IMR-90 (cell line): ENCODE measurements around the gene TMEM269. TPM values are rescaled to one million over a fixed set of nuclear protein-coding genes. Genes with fewer than 3 reads are reported as not detected.

Experiments
- ATAC-seq: fragments of 200-7000 bp; cut with Tn5 transposase; 2 replicates; pipeline ENCODE4 v1.9.1; 2020; ENCODE audit warnings: low read depth, mild to moderate bottlenecking, moderate library complexity
- BruUV-seq: library from RNA; stranded (reverse); fragments of 400-500 nt; replicated peaks from 2 replicates; lab custom pipeline; 2021; lab: Mats Ljungman, UMichigan
- CTCF ChIA-PET: fragments of 300-600 bp; formaldehyde crosslinking; extraction: SDS; loops from one replicate; lab custom pipeline; 2021; ENCODE audit warnings: antibody characterized with exemption; lab: Yijun Ruan, JAX
- POLR2A ChIA-PET: fragments of 300-600 bp; sonication (Branson Sonifier 250); formaldehyde crosslinking; loops from one replicate; lab custom pipeline; 2022; ENCODE audit warnings: antibody characterized with exemption; ENCODE audit not compliant: unreplicated experiment; lab: Charles Lee
- DNase-seq: peaks from one replicate; pipeline ENCODE4 v3.0.0; 2013
- H2AFZ ChIP-seq: replicated peaks from 2 replicates; pipeline ENCODE3; 2013; ENCODE audit warnings: low read length, mild to moderate bottlenecking; ENCODE audit not compliant: poor library complexity
- H2AK5ac ChIP-seq: 2 replicates; pipeline ENCODE4 v1.6.1; 2013; ENCODE audit warnings: low read depth, low read length, inconsistent platforms
- H2AK9ac ChIP-seq: replicated peaks from 2 replicates; pipeline ENCODE3; 2013; ENCODE audit warnings: mild to moderate bottlenecking, low read depth, low read length, moderate library complexity; ENCODE audit not compliant: poor library complexity
- H2BK120ac ChIP-seq: 2 replicates; pipeline ENCODE4 v1.6.1; 2013; ENCODE audit warnings: low read depth, low read length, inconsistent platforms
- H2BK15ac ChIP-seq: 3 replicates; pipeline ENCODE4 v1.6.1; 2013; ENCODE audit warnings: low read depth, low read length, inconsistent platforms
- H2BK20ac ChIP-seq: 2 replicates; pipeline ENCODE4 v1.6.1; 2013; ENCODE audit warnings: low read depth, mild to moderate bottlenecking, inconsistent platforms, low read length, moderate library complexity
- H2BK5ac ChIP-seq: 2 replicates; pipeline ENCODE4 v1.6.1; 2013; ENCODE audit warnings: mild to moderate bottlenecking, low read depth, low read length, inconsistent platforms; ENCODE audit not compliant: poor library complexity, severe bottlenecking
- H3K14ac ChIP-seq: replicated peaks from 2 replicates; pipeline ENCODE4 v1.6.1; 2013; ENCODE audit warnings: low read depth, low read length, inconsistent platforms
- H3K18ac ChIP-seq: 2 replicates; pipeline ENCODE4 v1.6.1; 2013; ENCODE audit warnings: low read depth, low read length, control low read depth
- H3K23ac ChIP-seq: 2 replicates; pipeline ENCODE4 v1.6.1; 2013; ENCODE audit warnings: low read depth, low read length, inconsistent platforms
- H3K27ac ChIP-seq: 2 replicates; pipeline ENCODE4 v1.5.1; 2013; ENCODE audit warnings: mild to moderate bottlenecking, control low read depth, low read length; ENCODE audit not compliant: insufficient read depth
- H3K27me3 ChIP-seq: 2 replicates; pipeline ENCODE4 v1.6.1; 2013; ENCODE audit warnings: low read length; ENCODE audit not compliant: control insufficient read depth, insufficient read depth
- H3K36me3 ChIP-seq: 2 replicates; pipeline ENCODE4 v1.6.1; 2013; ENCODE audit warnings: low read length, mixed read lengths; ENCODE audit not compliant: control insufficient read depth, insufficient read depth
- H3K4ac ChIP-seq: 2 replicates; pipeline ENCODE4 v1.6.1; 2013; ENCODE audit warnings: low read depth, low read length, inconsistent platforms
- H3K4me1 ChIP-seq: 2 replicates; pipeline ENCODE4 v1.6.1; 2013; ENCODE audit warnings: low read length, mixed read lengths; ENCODE audit not compliant: control insufficient read depth, insufficient read depth
- H3K4me2 ChIP-seq: 2 replicates; pipeline ENCODE4 v1.6.1; 2013; ENCODE audit warnings: low read depth, mild to moderate bottlenecking, control low read depth, low read length, moderate library complexity
- H3K4me3 ChIP-seq: 2 replicates; pipeline ENCODE4 v1.5.1; 2013; ENCODE audit warnings: low read depth, mild to moderate bottlenecking, control low read depth, low read length, moderate library complexity; ENCODE audit not compliant: insufficient read depth
- H3K56ac ChIP-seq: 2 replicates; pipeline ENCODE4 v1.6.1; 2013; ENCODE audit warnings: low read length, inconsistent platforms; ENCODE audit not compliant: insufficient read depth; ENCODE audit errors: extremely low read depth
- H3K79me1 ChIP-seq, 2 experiments: 2 replicates each; pipeline ENCODE4 v1.6.1; 2013; ENCODE audit warnings: low read length in 2 of 2, inconsistent platforms in 1 of 2, low read depth in 1 of 2
- H3K9ac ChIP-seq: 2 replicates; pipeline ENCODE4 v1.6.1; 2013; ENCODE audit warnings: low read depth, low read length, control low read depth
- H3K9me1 ChIP-seq: 2 replicates; pipeline ENCODE4 v1.6.1; 2013; ENCODE audit warnings: low read length, inconsistent platforms; ENCODE audit not compliant: insufficient read depth
- H3K9me3 ChIP-seq: 2 replicates; pipeline ENCODE4 v1.6.1; 2013; ENCODE audit warnings: low read length; ENCODE audit not compliant: control insufficient read depth, insufficient read depth
- H4K20me1 ChIP-seq: 2 replicates; pipeline ENCODE4 v1.6.1; 2013; ENCODE audit warnings: low read length, inconsistent platforms; ENCODE audit not compliant: insufficient read depth
- H4K5ac ChIP-seq: 2 replicates; pipeline ENCODE4 v1.6.1; 2013; ENCODE audit warnings: mild to moderate bottlenecking, low read depth, low read length, control low read depth
- H4K8ac ChIP-seq, 2 experiments: 2 replicates each; pipeline ENCODE4 v1.6.1; 2013; ENCODE audit warnings: low read depth in 2 of 2, low read length in 2 of 2, control low read depth in 1 of 2, inconsistent platforms in 1 of 2
- H4K91ac ChIP-seq: 2 replicates; pipeline ENCODE4 v1.6.1; 2013; ENCODE audit warnings: low read depth, low read length, inconsistent platforms; ENCODE audit not compliant: insufficient read depth
- BHLHE40 ChIP-seq: fragments of 150-350 bp; IDR thresholded peaks from 2 replicates; pipeline ENCODE4 v1.6.1; 2016; ENCODE audit warnings: mild to moderate bottlenecking, low read depth, low read length
- CEBPB ChIP-seq: IDR thresholded peaks from 2 replicates; pipeline ENCODE4 v1.6.1; 2012; ENCODE audit warnings: low read depth, low read length, improper control_type of control experiment
- CTCF ChIP-seq: conservative IDR thresholded peaks from 2 replicates; pipeline ENCODE4 v1.5.1; 2012; ENCODE audit warnings: mild to moderate bottlenecking, low read depth, low read length, improper control_type of control experiment
- MXI1 ChIP-seq: IDR thresholded peaks from 2 replicates; pipeline ENCODE4 v1.6.1; 2012; ENCODE audit warnings: low read depth, mild to moderate bottlenecking, low read length, moderate library complexity, borderline replicate concordance
- NFE2L2 ChIP-seq: fragments of 150-350 bp; IDR thresholded peaks from 2 replicates; pipeline ENCODE4 v1.6.1; 2016; ENCODE audit warnings: low read depth, mild to moderate bottlenecking, low read length
- POLR2A ChIP-seq: IDR thresholded peaks from 2 replicates; pipeline ENCODE4 v1.6.1; 2012; ENCODE audit warnings: mild to moderate bottlenecking, low read depth, low read length
- RAD21 ChIP-seq: IDR thresholded peaks from 2 replicates; pipeline ENCODE4 v1.6.1; 2012; ENCODE audit warnings: low read length, improper control_type of control experiment
- RCOR1 ChIP-seq: IDR thresholded peaks from 2 replicates; pipeline ENCODE4 v1.6.1; 2012; ENCODE audit warnings: mild to moderate bottlenecking, low read length, improper control_type of control experiment; ENCODE audit not compliant: insufficient replicate concordance
- RFX5 ChIP-seq: IDR thresholded peaks from 2 replicates; pipeline ENCODE4 v1.8.0; 2012; ENCODE audit warnings: low read depth, mild to moderate bottlenecking, low read length, moderate library complexity
- SMC3 ChIP-seq: fragments of 150-350 bp; IDR thresholded peaks from 2 replicates; pipeline ENCODE4 v1.6.1; 2016; ENCODE audit warnings: low read depth, mild to moderate bottlenecking, antibody characterized with exemption, low read length, moderate library complexity
- USF2 ChIP-seq: fragments of 150-350 bp; IDR thresholded peaks from 2 replicates; pipeline ENCODE4 v1.6.1; 2017; ENCODE audit warnings: mild to moderate bottlenecking, antibody characterized with exemption, low read length, low read depth
- WGBS, 2 experiments: methylation state at CpG; one replicate each; pipeline versions ENCODE4 v1.1.5 to v1.1.7; 2013; ENCODE audit warnings: missing lambda C conversion rate in 2 of 2; ENCODE audit not compliant: insufficient read length in 1 of 2; ENCODE audit errors: extremely low coverage in 2 of 2; 5-methylcytosine and 5-hydroxymethylcytosine counted together
- dilution Hi-C: fragments of 300-500 bp; cut with HindIII; formaldehyde crosslinking; loops from one replicate; pipeline ENCODE4 v1.14.3; 2018; ENCODE audit warnings: low sequenced_read_pairs; ENCODE audit not compliant: unreplicated experiment
- in situ Hi-C: fragments of 300-500 bp; cut with MboI; formaldehyde crosslinking; loops from 3 replicates; pipeline ENCODE4 v1.14.3; 2019; ENCODE audit warnings: low sequenced_read_pairs, inconsistent platforms, mixed read lengths
- intact Hi-C: fragments of 100-400 bp; cut with micrococcal nuclease; formaldehyde crosslinking; loops from 2 replicates; pipeline ENCODE4 v1.10.0; 2022
- polyA plus RNA-seq, 3 experiments: library from polyadenylated mRNA; depleted of rRNA; stranded (reverse); fragments of >200 nt; gene quantifications; 2 replicates each; pipeline ENCODE4 v1.2.3, GENCODE V29; 2012; ENCODE audit warnings: low replicate concordance in 1 of 3
- total RNA-seq: library from RNA; depleted of rRNA; stranded (reverse); fragments of >200 nt; gene quantifications from 2 replicates; pipeline ENCODE4 v1.2.3, GENCODE V29; 2012
- TF ChIP-seq, protein P1 (sequence below): fragments of 150-350 bp; IDR thresholded peaks from 2 replicates; pipeline ENCODE4 v1.6.1; 2016; ENCODE audit warnings: low read depth, mild to moderate bottlenecking, low read length, moderate library complexity, borderline replicate concordance

Gene TMEM269
- total and polyA plus RNA-seq, 2 of the 4 experiments (the other 2 are of a cell fraction) = not detected

DNA sequence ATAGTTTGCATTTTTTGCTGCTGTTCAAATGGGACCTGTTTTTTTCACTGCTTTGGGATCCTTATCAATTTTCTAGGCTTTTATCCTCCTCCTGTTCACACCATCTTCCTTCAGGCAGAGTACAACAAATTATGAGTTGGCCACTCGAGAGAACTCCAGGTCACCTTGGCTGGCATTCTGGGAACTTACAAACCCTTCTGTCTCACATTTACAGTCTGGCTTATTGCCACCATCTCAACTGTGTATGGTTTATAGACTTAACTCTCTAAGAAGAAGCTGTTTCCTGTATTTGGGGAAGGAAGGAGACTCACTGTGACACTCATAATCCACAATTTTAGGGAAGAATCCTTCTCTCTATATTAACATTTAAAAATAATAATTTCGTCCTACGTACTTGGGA lies 56.2 kb downstream of the TMEM269 start:
- no peak for TF ChIP-seq NFE2L2
- TF ChIP-seq, protein P1, sequence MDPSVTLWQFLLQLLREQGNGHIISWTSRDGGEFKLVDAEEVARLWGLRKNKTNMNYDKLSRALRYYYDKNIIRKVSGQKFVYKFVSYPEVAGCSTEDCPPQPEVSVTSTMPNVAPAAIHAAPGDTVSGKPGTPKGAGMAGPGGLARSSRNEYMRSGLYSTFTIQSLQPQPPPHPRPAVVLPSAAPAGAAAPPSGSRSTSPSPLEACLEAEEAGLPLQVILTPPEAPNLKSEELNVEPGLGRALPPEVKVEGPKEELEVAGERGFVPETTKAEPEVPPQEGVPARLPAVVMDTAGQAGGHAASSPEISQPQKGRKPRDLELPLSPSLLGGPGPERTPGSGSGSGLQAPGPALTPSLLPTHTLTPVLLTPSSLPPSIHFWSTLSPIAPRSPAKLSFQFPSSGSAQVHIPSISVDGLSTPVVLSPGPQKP = no peak
- TF ChIP-seq SMC3 = no peak
- TF ChIP-seq CTCF = no peak
- no peak for TF ChIP-seq BHLHE40
- no peak for TF ChIP-seq RAD21
- TF ChIP-seq POLR2A = no peak
- no peak for TF ChIP-seq USF2
- no peak for TF ChIP-seq RCOR1
- no peak for TF ChIP-seq CEBPB
- no peak for TF ChIP-seq RFX5
- no peak for TF ChIP-seq MXI1
- Histone ChIP-seq H2BK120ac (no peak overlapping the region), H4K91ac (no peak overlapping the region), H3K9me3 (no peaks in the 10 kb centered on the region), H3K4me1 (peaks cover 2% of the 10 kb centered on the region; the same call in 1 of the 2 replicates), H2AK5ac (no peak overlapping the region), H2BK20ac (no peak overlapping the region), H3K23ac (no peak overlapping the region), H2AFZ (no peak overlapping the region), H4K8ac (no peak overlapping the region), H4K20me1 (no peaks in the 10 kb centered on the region), H3K79me1 (0 out of 4 replicates have a peak, but pooled peaks cover 0 to 5% of the 10 kb centered on the region in 2 experiments), H3K14ac (no peak overlapping the region), H3K4me3 (no peak overlapping the region), H3K36me3 (peaks cover 10% of the 10 kb centered on the region), H3K27ac (no peak overlapping the region), H3K56ac (no peak overlapping the region), H3K9ac (no peak overlapping the region), H2AK9ac (no peak overlapping the region), H3K27me3 (no peaks in the 10 kb centered on the region), H2BK5ac (no peak overlapping the region), H2BK15ac (no peak overlapping the region), H3K18ac (no peak overlapping the region), H4K5ac (no peak overlapping the region), H3K4ac (no peak overlapping the region), H3K9me1 (no peaks in the 10 kb centered on the region), H3K4me2 (no peak overlapping the region)
- intact Hi-C loops = loop anchor here (10.0 kb wide), 1 partner anchor 156 kb away; the partner anchor contains the start of gene YBX1
- POLR2A ChIA-PET = no interaction called here
- WGBS, 2 experiments = no CpG with 5 or more reads among the region's 3 CpGs
- dilution Hi-C loops = no loop called here
- DNase-seq (peak; percentile 17), ATAC-seq (no peak)
- CTCF ChIA-PET = interaction anchor here (0.5 kb wide), 1 partner anchor 627 kb away, joined by 3 read pairs; no protein-coding TSS in a partner anchor
- in situ Hi-C loops = no loop called here
- no TSS peak for BruUV-seq
